HG03060 (cell line): ENCODE results near the gene ARMC3.
"Not testable (repeated sequence)": the region's sequence is repeated elsewhere in the genome, so short reads cannot be mapped to it uniquely, and the experiment has no call there.

Experiments
- ATAC-seq: cut with Tn5 transposase; IDR thresholded peaks from one replicate; pipeline ENCODE4 v1.9.1; 2021; ENCODE audit warnings: low read depth, moderate number of reproducible peaks; ENCODE audit not compliant: unreplicated experiment

Gene ARMC3

DNA sequence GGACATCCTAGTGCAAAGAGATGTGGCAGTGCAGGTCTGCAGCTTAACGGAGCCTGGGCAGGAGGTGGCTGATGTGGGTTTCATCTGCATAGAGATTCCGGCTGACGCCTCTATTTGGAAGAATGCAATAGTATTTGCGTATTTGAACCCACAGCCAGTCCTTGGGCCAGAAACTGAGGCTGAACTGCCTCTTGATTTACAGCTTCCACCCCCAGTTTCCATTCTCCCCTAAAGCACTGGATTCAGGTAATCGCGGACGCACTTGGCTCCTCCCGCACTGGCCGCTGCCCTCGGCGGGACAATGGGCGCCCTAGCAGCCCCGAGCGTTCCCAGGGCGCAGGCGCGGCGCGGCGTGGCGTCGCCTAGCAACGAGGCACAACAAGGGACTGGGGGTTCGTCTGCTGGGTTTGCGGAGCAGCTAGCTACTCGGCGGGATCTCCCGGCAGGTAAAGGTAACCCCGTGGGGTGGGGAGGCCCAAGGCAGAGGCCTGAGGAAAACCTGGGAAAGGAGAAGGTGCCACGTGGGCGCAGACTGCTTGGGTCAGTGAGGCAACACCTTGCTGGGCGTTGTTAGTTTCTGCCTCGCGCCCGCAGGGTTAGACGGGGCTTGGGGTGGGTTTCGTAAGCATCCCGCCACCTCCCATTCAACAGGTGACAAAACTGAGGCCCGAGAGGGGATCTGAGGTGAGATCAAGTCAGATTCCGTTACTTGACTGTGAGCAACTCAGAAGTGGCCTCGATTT lies at the start of gene ARMC3:
Gene ARMC3 (plus strand): TSS at position 393 of the 743 bp plus-strand sequence. CDS start 3,944 bp downstream, outside the sequence.
- ATAC-seq = no peak

DNA sequence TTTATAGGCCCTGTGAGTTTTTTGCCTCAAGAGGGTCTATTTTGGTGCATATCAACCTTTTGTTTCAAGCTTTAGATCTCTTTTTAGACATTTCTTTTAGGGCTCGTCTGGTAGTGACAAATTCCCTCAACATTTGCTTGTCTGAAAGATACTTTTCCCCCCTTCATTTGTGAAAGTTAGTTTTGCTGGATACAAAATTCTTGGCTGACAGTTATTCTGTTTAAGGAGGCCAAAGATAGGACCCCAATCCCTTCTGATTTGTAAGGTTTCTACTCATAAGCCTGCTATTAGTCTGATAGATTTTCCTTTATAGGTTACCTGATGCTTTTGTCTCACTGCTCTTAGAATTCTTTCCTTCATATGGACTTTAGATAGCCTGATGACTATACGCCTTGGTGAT lies 36.1 kb upstream of the ARMC3 start:
- no peak for ATAC-seq

DNA sequence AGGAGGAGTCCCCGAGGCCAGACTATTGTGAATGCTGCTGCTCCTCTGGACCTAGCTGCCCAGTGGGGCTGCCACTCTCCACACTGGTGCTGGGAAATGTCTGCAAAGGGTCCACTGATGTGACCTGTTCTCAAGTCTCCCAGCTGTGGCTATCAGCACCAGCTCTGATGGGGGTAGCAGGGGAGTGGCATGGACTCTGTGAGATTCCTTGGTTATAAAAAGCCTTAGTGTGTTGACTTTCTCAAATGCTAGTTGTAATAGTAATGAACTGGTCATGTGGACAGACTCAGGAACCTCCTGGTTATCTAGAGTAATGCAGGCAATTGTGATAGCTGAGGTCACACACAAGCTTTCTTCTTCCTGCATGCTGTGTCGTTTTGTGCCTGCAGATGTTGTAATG lies 34.1 kb upstream of the ARMC3 start:
- no peak for ATAC-seq

GRCh38 chr10:22894714-22895113 lies 33.1 kb upstream of the ARMC3 start:
- ATAC-seq = no peak

GRCh38 chr10:22895252-22895651 lies 32.6 kb upstream of the ARMC3 start:
- ATAC-seq = no peak

DNA sequence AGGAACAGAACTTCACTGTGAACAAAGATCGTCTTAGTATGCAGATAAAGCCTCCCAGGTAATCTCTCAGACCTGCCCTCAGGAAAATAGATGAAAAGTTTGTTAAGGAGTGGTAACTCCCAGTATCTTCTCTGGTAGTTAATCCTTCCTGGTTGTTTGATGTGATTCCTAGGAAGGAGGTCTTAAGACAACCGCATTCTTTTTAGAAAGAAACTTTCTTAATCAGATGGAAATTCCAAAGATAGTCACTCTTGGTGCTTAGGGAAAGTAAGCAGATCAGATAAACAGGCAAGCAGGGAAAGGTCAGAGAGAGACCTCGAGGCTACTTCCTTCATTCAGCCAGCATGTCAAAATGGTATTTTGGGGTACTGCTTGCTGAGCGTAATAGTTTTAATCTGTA lies 30.5 kb upstream of the ARMC3 start:
- ATAC-seq = no peak

DNA sequence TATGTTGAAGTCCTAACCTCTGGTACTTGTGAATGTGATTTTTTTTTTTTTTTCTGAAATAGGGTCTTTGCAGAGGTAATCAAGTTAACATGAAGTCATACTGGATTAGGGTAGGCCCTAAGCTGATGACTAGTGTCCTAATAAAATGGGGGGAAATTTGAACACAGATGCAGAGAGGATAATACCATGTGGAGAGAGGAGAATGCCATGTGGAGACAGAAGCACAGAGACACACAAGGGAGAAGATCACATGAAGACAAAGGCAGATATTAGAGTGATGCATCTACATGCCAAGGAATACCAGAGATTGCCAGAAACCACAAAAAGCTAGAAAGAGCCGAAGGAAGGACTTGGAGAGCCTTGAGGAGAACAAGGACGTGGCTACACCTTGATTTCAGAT lies 28.5 kb upstream of the ARMC3 start:
- ATAC-seq = no peak

DNA sequence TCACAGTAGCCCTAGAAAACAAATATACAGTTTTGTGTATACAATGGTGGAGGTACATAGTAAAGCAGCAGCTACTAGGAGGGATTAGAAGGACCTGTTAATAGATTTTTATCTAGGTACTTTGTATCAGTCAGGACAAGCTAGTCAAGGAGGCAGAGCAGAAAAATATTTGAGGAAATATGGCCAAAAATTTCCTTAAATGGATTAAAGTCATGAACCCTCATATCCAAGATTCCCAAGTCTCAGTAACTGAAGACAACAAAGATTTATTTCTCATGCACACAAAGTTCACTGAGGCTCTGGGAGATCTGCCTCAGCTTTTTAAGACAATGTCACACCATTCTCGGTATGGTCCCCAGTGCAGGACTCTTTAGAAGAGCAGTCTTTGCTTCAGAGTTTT lies 28.1 kb upstream of the ARMC3 start:
- ATAC-seq = no peak

- no peak for ATAC-seq
Measured at GRCh38 chr10:22900841-22901601, 26.8 kb upstream of the ARMC3 start.

DNA sequence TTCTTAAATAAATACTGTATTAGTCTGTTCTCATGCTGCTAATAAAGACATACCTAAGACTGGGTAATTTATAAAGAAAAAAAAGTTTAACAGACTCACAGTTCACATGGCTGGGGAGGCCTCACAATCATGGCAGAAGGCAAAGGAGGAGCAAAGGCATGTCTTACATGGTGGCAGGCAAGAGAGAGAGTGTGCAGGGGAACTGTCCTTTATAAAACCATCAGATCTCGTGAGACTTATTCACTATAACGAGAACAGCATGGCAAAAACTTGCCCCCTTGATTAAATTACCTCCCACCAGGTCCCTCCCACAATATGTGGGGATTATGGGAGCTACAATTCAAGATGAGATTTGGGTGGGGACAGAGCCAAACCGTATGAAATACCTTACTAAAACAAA lies 25.7 kb upstream of the ARMC3 start:
- ATAC-seq = not testable (repeated sequence)

DNA sequence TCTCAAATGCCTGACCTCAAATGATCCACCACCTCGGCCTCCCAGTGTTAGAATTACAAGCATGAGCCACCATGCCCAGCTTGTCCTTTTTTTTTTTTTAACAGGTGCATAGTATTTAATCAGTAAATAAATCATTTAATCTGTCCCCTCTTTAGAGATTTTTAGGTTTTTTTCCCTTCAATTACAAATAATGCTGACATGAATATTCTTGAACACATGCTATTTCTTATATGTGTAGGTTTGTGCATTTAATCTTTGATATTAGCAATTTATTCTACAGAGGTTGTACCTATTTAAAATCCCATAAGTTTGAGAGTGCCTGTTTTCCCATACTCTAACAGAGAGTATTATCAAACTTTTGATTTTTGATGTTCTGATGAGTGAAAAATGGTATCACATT lies 24.2 kb upstream of the ARMC3 start:
- ATAC-seq = no peak

DNA sequence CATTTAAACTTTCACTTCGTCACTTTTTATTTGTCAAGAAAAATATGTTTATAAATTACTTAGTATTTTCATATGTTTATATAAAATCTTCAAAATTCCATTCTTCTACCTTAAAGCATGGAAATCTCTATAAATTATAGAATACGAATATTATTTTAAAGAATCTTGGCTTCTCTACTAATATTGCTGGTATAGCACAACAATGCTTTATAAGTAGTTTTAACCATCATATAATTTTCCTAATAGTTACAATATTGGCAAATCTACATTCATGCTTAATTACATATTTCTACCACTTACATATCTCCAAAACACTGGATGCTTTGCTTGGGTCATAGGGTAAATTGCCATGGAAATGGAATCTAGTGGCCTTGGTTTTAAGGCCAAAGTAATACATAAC lies 21.1 kb upstream of the ARMC3 start:
- no peak for ATAC-seq

DNA sequence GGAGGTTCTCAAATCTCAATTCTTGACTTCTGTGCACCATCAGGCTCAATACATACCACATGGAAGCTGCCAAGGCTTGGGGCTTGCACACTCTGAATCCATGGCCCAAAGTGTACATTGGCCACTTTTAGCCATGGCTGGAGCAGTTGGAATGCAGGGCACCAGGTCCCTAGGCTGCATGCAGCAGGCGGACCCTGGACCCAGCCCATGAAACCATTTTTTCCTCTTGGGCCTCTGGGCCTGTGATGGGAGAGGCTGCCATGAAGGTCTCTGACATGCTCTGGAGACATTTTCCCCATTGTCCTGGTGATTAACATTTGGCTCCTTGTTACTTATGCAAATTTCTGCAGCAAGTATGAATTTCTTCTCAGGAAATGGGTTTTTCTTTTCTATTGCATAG lies 19.0 kb upstream of the ARMC3 start:
- no peak for ATAC-seq

DNA sequence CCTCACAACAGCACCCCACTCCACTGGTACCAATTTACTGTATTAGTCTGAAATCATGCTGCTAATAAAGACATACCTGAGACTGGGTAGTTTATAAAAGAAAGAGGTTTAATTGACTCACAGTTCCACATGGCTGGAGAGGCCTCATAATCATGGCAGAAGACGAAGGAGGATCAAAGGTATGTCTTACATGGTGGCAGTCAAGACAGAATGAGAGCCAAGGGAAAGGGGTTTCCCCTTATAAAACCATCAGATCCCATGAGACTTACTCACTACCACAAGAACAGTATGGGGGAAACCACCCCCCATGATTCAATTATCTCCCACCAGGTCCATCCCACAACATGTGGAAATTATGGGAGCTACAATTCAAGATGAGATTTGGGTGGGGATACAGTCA lies 18.2 kb upstream of the ARMC3 start:
- ATAC-seq = not testable (repeated sequence)

GRCh38 chr10:22911067-22911466 lies 16.8 kb upstream of the ARMC3 start:
- ATAC-seq = no peak

- ATAC-seq = no peak
Measured at GRCh38 chr10:22911889-22912762, 15.7 kb upstream of the ARMC3 start.

GRCh38 chr10:22912763-22913384 lies 15.0 kb upstream of the ARMC3 start:
- no peak for ATAC-seq

DNA sequence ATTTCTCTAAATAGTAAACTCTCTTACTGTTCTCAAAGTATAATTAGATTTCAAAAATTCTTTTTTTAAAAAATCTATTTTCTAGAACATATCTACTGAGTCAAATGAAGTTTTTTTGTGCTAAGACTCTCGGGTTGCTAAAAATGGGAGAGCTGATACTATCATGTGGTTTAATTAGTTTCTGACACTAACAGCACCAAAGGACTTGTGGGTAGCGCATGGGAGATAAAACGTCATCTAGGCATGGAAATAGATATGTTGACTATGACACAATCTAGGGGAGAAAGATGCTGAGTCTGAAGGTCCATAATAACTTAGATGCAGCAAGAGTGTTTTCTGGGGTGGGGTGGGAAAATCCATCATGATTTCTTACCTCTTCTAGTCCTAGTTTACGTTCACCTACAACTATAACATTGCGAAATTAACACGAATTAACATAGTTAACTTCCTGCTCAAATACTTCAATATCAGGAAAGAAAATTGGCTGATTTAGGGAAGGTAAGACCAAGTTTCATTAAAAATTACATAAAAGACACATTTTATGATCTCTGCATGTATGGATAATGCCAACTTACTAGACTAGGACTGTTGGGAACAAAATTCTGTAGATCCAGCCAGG lies 14.3 kb upstream of the ARMC3 start:
- ATAC-seq = no peak

GRCh38 chr10:22915314-22915713 lies 12.5 kb upstream of the ARMC3 start:
- no peak for ATAC-seq

- ATAC-seq = no peak
Measured at GRCh38 chr10:22925088-22925487, 2.8 kb upstream of the ARMC3 start.
